Activated CD4-positive, alpha-beta T cell treated with anti-CD3 and anti-CD28 coated beads, Interleukin-2, amount 10 ng/mL, durations not matched to agents 24 days and 14 days (primary cell): Measurements from ENCODE around the gene CGB1. TPM values are rescaled to one million over a fixed set of nuclear protein-coding genes. Genes with fewer than 3 reads are reported as not detected.
A peak's percentile ranks its signal among the peaks of the same experiment; 100 is the strongest.

Source experiments
- DNase-seq: peaks from one replicate; pipeline ENCODE4 v3.0.0; 2022
- H3K27ac Mint-ChIP-seq: one replicate; pipeline ENCODE4 v1.8.0; 2022; ENCODE audit warnings: mild to moderate bottlenecking, mixed read lengths
- H3K27me3 Mint-ChIP-seq: one replicate; pipeline ENCODE4 v1.8.0; 2022; ENCODE audit warnings: mixed read lengths
- H3K36me3 Mint-ChIP-seq: one replicate; pipeline ENCODE4 v1.8.0; 2022; ENCODE audit warnings: low read depth, mild to moderate bottlenecking, mixed read lengths
- H3K4me1 Mint-ChIP-seq: one replicate; pipeline ENCODE4 v1.8.0; 2021; ENCODE audit warnings: mixed read lengths
- H3K4me3 Mint-ChIP-seq: one replicate; pipeline ENCODE4 v1.8.0; 2022; ENCODE audit warnings: mild to moderate bottlenecking, moderate library complexity, mixed read lengths
- H3K9me3 Mint-ChIP-seq: one replicate; pipeline ENCODE4 v1.8.0; 2021; ENCODE audit warnings: mixed read lengths
- intact Hi-C: fragments of 100-400 bp; cut with micrococcal nuclease; formaldehyde crosslinking; loops from one replicate; pipeline ENCODE4 v1.15.1; 2023
- total RNA-seq: library from RNA; stranded (reverse); gene quantifications from 2 replicates; pipeline ENCODE4 v1.2.3, GENCODE V29; 2022

The CGB1 gene
- total RNA-seq, 1 donor from 2014 or later, result not detected

DNA sequence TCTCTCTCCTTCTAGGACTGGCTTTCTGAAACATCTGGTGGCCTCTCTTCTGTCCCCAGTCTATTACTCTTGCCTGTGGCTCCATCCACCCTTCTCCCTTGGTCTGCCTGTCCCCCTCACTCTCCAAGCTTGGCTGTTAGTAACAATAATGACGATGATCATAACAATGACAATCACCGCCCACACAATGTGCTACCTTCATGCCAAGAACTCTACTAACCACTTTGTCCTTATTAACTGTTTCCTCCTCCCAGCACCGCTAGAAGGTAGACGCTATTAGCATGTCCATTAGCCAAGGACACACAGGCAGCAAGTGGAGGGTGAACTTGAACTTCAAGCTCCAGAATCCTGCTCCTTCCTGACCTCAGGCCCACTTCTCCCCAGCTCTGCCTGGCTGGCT lies 46.3 kb downstream of the CGB1 start:
- peaks cover 37% of the 10 kb centered on the region for H3K36me3 Mint-ChIP-seq
- no peaks in the 10 kb centered on the region for H3K27me3 Mint-ChIP-seq
- intact Hi-C loops, result loop anchor here (5.0 kb wide), 1 partner anchor 353 kb away; the partner anchor contains the start of gene DBP
- peaks cover 35% of the 10 kb centered on the region for H3K4me1 Mint-ChIP-seq
- no peaks in the 10 kb centered on the region for H3K9me3 Mint-ChIP-seq
- peak overlapping the region; percentile 48 for H3K27ac Mint-ChIP-seq
- no peak overlapping the region for H3K4me3 Mint-ChIP-seq
- no peak for DNase-seq

- no peaks in the 10 kb centered on the region for H3K27me3 Mint-ChIP-seq
- H3K27ac Mint-ChIP-seq, result peak overlapping the region; percentile 48
- H3K4me3 Mint-ChIP-seq, result no peak overlapping the region
Measured at GRCh38 chr19:48989701-48990291, 46.9 kb downstream of the CGB1 start.

GRCh38 chr19:48988860-48989259 lies 47.8 kb downstream of the CGB1 start:
- Mint-ChIP-seq H3K4me1 (peaks cover 23% of the 10 kb centered on the region), H3K27ac (peak overlapping the region; percentile 64), H3K36me3 (peaks cover 35% of the 10 kb centered on the region), H3K9me3 (no peaks in the 10 kb centered on the region), H3K4me3 (no peak overlapping the region), H3K27me3 (no peaks in the 10 kb centered on the region)
- intact Hi-C loops, result no loop called here
- no peak for DNase-seq

More at GRCh38 chr19:48989701-48990291, 46.9 kb downstream of the CGB1 start:
- Mint-ChIP-seq H3K4me1 (peaks cover 29% of the 10 kb centered on the region), H3K9me3 (no peaks in the 10 kb centered on the region), H3K36me3 (peaks cover 37% of the 10 kb centered on the region)
- intact Hi-C loops, result loop anchor here (5.0 kb wide), 1 partner anchor 352 kb away; the partner anchor contains the start of gene DBP
- DNase-seq, result no peak

- peak overlapping the region; percentile 50 for H3K27ac Mint-ChIP-seq
- no peaks in the 10 kb centered on the region for H3K27me3 Mint-ChIP-seq
- H3K4me1 Mint-ChIP-seq, result peaks cover 21% of the 10 kb centered on the region
- peaks cover 36% of the 10 kb centered on the region for H3K36me3 Mint-ChIP-seq
- no peak overlapping the region for H3K4me3 Mint-ChIP-seq
- no peak for DNase-seq
- H3K9me3 Mint-ChIP-seq, result no peaks in the 10 kb centered on the region
- intact Hi-C loops, result no loop called here
Measured at GRCh38 chr19:48988286-48988685, 48.4 kb downstream of the CGB1 start.

- intact Hi-C loops, result no loop called here
- DNase-seq, result no peak
- Mint-ChIP-seq H3K4me1 (peaks cover 19% of the 10 kb centered on the region), H3K4me3 (no peak overlapping the region), H3K9me3 (no peaks in the 10 kb centered on the region), H3K27me3 (no peaks in the 10 kb centered on the region), H3K27ac (peak overlapping the region; percentile 50), H3K36me3 (peaks cover 44% of the 10 kb centered on the region)
Measured at GRCh38 chr19:48987323-48987722, 49.4 kb downstream of the CGB1 start.

- Mint-ChIP-seq H3K9me3 (no peaks in the 10 kb centered on the region), H3K4me3 (no peak overlapping the region), H3K4me1 (peaks cover 15% of the 10 kb centered on the region), H3K27ac (no peak overlapping the region), H3K27me3 (no peaks in the 10 kb centered on the region), H3K36me3 (peaks cover 54% of the 10 kb centered on the region)
- intact Hi-C loops, result no loop called here
- no peak for DNase-seq
Measured at GRCh38 chr19:48986211-48986610, 50.5 kb downstream of the CGB1 start.

DNA sequence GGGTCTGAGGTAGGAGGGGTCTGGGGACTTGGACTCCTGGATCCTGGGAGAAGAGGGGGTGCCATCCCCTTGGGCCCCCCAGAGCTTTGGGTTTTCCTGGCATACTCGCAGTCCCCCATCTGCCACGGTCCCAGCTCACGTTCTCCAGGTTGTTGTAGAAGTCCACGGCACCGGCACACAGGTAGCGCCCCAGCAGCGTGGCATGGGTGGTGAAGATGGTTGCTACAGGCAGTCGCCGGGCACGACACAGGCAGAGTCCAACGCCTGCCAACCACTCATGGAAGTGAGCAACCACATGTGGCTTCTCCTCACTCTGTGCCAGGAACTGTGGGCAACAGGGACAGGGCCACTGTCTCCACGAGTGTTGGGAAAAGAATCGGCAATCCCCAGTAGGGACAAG lies 51.0 kb downstream of the CGB1 start:
- Mint-ChIP-seq H3K4me1 (peaks cover 10% of the 10 kb centered on the region), H3K27ac (no peak overlapping the region), H3K27me3 (no peaks in the 10 kb centered on the region), H3K36me3 (peaks cover 51% of the 10 kb centered on the region), H3K4me3 (no peak overlapping the region), H3K9me3 (no peaks in the 10 kb centered on the region)
- no peak for DNase-seq
- intact Hi-C loops, result no loop called here

Other genes with a start within 250 kb of the CGB1 start
- gene BCAT2, start 225.9 kb downstream of the CGB1 start, total RNA-seq, result 90.3 and 95.7 TPM in 2 replicates
- gene HSD17B14, start 200.4 kb downstream of the CGB1 start, total RNA-seq, result 0.44 and 0.47 TPM in 2 replicates
- gene PLEKHA4, start 168.3 kb downstream of the CGB1 start, total RNA-seq, result 1.8 and 1.9 TPM in 2 replicates
- gene PPP1R15A, start 164.5 kb downstream of the CGB1 start, total RNA-seq, result 40.5 and 42.1 TPM in 2 replicates
- gene TULP2, start 138.2 kb downstream of the CGB1 start, total RNA-seq, result not detected in 2 replicates
- 116 and 117 TPM in 2 replicates for gene NUCB1, start 136.6 kb downstream of the CGB1 start, total RNA-seq
- 0.35 TPM in 1 of 2 replicates, not detected in the other for gene DHDH, start 103.2 kb downstream of the CGB1 start, total RNA-seq
- 257 and 298 TPM in 2 replicates for gene BAX, start 82.0 kb downstream of the CGB1 start, total RNA-seq
- 696 and 697 TPM in 2 replicates for gene FTL, start 71.6 kb downstream of the CGB1 start, total RNA-seq
- gene GYS1, start 43.6 kb downstream of the CGB1 start, total RNA-seq, result 73.8 and 77.8 TPM in 2 replicates
- gene RUVBL2, start 43.0 kb downstream of the CGB1 start, total RNA-seq, result 190 and 195 TPM in 2 replicates
- gene LHB, start 19.8 kb downstream of the CGB1 start, total RNA-seq, result not detected in 2 replicates
- not detected in 2 replicates for gene CGB3, start 12.6 kb downstream of the CGB1 start, total RNA-seq
- gene CGB2, start 5.0 kb downstream of the CGB1 start, total RNA-seq, result not detected in 2 replicates
- gene CGB5, start 7.0 kb upstream of the CGB1 start, total RNA-seq, result not detected in 2 replicates
- not detected in 2 replicates for gene CGB8, start 12.2 kb upstream of the CGB1 start, total RNA-seq
- gene CGB7, start 20.9 kb upstream of the CGB1 start, total RNA-seq, result not detected in 2 replicates
- gene NTF4, start 27.9 kb upstream of the CGB1 start, total RNA-seq, result not detected in 2 replicates
- not detected in 2 replicates for gene KCNA7, start 35.8 kb upstream of the CGB1 start, total RNA-seq
- gene SNRNP70, start 48.6 kb upstream of the CGB1 start, total RNA-seq, result 270 and 281 TPM in 2 replicates
- 5.4 and 6.0 TPM in 2 replicates for gene LIN7B, start 77.5 kb upstream of the CGB1 start, total RNA-seq
- 2.0 and 2.5 TPM in 2 replicates for gene C19orf73, start 82.2 kb upstream of the CGB1 start, total RNA-seq
- gene PPFIA3, start 82.6 kb upstream of the CGB1 start, total RNA-seq, result 4.5 and 5.0 TPM in 2 replicates
- gene HRC, start 118.5 kb upstream of the CGB1 start, total RNA-seq, result not detected in 2 replicates
- 1.4 and 1.8 TPM in 2 replicates for gene TRPM4, start 120.9 kb upstream of the CGB1 start, total RNA-seq